GM12874 (cell line): ENCODE data around the gene LARP4.

Experiments
- TF ChIP-seq, protein P1 (sequence below): IDR thresholded peaks from 2 replicates; pipeline ENCODE4 v1.5.1; 2011; ENCODE audit warnings: low read depth, mild to moderate bottlenecking, control low read depth, low read length, moderate library complexity; ENCODE audit not compliant: insufficient read depth

Gene LARP4

DNA sequence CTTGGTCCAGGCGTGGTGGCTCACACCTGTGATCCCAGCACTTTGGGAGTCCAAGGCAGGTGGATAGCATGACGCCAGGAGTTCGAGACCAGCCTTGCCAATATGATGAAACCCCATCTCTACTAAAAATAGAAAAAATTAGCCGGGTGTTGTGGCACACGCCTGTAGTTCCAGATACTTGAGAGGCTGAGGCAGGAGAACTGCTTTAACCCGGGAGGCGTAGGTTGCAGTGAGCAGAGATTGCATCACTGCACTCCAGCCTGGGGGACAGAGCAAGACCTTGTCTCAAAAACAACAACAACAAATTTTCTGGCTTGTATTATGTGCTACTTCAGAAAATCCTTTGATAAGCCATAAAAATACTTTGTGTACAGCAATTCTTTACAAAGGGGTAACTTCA lies 41.1 kb downstream of the LARP4 start:
- TF ChIP-seq, protein P1, sequence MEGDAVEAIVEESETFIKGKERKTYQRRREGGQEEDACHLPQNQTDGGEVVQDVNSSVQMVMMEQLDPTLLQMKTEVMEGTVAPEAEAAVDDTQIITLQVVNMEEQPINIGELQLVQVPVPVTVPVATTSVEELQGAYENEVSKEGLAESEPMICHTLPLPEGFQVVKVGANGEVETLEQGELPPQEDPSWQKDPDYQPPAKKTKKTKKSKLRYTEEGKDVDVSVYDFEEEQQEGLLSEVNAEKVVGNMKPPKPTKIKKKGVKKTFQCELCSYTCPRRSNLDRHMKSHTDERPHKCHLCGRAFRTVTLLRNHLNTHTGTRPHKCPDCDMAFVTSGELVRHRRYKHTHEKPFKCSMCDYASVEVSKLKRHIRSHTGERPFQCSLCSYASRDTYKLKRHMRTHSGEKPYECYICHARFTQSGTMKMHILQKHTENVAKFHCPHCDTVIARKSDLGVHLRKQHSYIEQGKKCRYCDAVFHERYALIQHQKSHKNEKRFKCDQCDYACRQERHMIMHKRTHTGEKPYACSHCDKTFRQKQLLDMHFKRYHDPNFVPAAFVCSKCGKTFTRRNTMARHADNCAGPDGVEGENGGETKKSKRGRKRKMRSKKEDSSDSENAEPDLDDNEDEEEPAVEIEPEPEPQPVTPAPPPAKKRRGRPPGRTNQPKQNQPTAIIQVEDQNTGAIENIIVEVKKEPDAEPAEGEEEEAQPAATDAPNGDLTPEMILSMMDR: no peak

DNA sequence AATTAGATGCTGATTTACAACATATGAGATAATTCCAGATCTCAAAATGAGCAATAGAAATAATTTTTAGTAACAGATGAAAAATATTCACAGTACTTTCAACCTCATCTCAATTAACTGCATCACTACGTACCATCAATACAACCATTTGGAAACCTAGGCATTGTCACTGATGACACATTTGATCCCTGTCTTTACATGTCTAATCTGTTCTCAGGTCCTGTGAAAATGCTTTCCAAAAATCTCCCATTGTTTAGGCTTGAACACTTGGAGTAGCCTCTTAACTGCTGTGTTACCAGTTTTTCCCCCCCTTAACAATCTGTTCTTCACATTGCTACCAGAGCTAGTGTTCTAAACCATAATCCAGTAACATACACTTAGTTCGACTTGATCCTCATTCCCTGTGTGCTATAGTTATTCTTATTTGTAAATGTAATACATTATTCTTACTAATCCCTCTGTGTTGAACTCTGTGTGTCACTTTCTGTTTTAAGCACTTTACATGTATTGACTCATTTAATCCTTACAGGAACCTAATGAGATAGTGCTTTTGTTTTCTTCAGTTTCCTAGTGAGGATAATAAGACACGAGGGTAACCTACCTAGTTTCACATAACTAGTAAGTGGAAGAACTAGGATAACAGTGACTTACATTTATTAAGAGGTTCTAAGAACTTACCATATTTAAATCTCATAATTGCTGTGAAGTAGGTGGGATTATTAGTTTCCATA lies 41.7 kb downstream of the LARP4 start:
- TF ChIP-seq, protein P1: no peak

DNA sequence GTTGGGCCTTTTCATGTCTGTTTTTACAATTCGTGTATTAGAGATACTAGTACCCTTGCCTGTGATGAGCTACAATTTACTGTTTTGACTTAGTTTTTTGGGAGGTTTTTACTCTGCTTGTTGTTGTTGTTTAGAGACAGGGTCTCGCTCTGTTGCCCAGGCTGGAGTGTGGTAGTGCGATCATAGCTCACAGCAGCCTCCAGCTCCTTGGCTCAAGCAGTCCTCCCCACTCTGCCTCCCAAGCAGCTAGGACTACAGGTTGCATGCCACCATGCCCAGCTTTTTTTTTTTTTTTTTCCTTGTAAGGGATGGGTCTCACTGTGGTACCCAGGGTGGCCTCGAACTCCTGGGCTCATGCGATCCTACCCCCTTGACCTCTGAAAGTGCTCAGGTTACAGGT lies 52.1 kb downstream of the LARP4 start:
- TF ChIP-seq, protein P1: no peak

DNA sequence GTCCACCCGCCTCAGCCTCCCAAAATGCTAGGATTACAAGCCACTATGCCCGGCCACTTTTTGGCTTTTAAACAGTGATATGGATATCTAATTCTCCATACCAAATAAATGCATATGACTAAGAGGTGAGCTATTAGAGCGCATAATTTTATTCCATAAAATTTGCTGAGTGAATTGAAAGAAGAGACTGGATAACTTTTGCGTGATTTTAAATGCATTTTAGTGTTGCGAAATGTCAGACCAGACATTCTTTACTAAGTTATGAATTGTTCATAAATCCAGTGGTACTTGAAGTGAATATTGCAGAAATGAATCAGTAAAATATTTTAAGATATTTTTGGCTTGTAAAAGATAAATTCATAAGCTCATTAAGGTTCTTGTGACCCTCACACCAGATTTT lies 53.2 kb downstream of the LARP4 start:
- TF ChIP-seq, protein P1: no peak

DNA sequence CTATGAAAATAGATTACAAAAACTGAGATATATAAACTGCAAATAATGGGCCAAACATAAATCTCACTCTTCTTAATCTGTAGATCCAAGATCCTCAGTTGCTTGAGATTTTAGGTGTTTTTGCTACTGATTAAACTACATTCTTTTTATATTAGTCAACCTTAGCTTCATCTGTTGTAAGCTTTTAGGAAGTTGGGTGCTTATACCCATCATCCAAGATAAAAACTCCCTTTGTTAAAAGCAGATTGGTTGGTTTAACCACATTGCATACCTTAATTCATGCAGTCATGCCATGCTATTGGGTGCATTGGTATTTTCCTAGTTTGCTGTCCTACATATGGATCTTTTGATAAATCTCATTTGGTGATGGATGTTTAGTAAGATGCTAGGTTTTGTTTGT lies 57.9 kb downstream of the LARP4 start:
- TF ChIP-seq, protein P1: no peak

DNA sequence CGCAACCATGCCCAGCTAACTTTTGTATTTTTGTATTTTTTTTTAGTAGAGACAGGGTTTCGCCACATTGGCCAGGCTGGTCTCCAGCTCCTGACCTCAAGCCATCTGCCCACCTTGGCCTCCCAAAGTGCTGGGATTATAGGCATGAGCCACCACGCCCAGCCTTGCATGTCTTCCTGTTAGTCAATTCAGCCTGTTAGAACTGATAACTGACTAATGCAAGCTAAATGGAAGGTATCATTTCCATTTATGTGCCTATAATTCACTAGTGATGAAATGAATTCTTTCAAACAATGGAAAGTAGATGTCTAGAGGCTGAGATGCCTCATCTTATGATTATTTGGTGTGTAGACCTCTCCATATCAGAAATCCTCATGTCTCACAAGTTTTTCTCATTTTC lies 66.8 kb downstream of the LARP4 start:
- TF ChIP-seq, protein P1: no peak

DNA sequence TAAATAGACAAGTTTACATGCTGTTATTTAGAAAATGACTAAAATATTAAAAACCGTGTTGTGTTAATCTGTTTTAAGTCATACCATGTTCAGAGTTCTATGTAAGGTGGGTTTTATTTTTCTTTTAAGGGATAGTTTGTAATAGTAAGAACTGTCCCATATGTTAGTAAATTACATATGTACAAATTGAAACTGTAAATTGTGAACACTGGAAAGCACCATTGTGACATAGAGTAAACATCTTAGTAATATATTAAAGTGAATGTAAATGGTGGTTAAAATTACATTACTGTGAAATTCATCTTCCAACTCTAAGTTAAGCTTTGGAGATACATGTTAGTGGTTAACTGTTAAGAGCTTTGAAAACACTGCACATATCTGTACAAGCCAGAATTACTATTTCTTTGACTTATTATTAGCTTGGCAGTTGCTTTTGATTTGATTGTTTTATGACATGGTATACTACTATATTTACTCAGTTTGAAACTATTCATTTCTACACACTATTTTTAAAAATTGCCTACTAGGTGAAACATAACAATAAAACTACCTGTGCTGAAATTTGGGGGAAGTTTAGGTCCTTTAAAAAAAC lies 76.7 kb downstream of the LARP4 start:
- TF ChIP-seq, protein P1: no peak
